ENCODE results near the gene TMEM120B. TPM values are rescaled to one million over a fixed set of nuclear protein-coding genes. Genes with fewer than 3 reads are reported as not detected.

The TMEM120B gene
- total and polyA plus RNA-seq, 2 experiments from 2014 or later: 5.5 to 9.5 TPM

- DNase-seq (ENCODE audit: low spot score): no peak
- Histone ChIP-seq H4K20me1 (ENCODE audit: insufficient read depth, poor library complexity, severe bottlenecking) (no peaks in the 10 kb centered on the region), H3K4me2 (no peak overlapping the region), H2AFZ (no peak overlapping the region), H3K79me2 (peaks cover 11% of the 10 kb centered on the region), H3K9me2 (replicated peaks; ENCODE audit: insufficient read depth) (no peaks in the 10 kb centered on the region), H3K36me3 (replicated peaks; ENCODE audit: insufficient read depth, low read depth) (peaks cover 4% of the 10 kb centered on the region), H3K9me3 (ENCODE audit: low read depth) (no peaks in the 10 kb centered on the region), H3K27me3 (no peaks in the 10 kb centered on the region), H3K27ac (no peak overlapping the region), H3K4me3 (no peak overlapping the region), H3K4me1 (ENCODE audit: insufficient read depth) (no peaks in the 10 kb centered on the region)
- 96% methylated on average over 7 of the region's 7 CpGs for WGBS (ENCODE audit: low lambda C conversion rate, missing lambda C conversion rate)
- TF ChIP-seq EZH2phosphoT487 (IDR thresholded peaks at IDR 0.05; ENCODE audit: low read depth, severe bottlenecking, unreplicated experiment): no peak
- TF ChIP-seq EZH2 (IDR thresholded peaks at IDR 0.05; ENCODE audit: borderline replicate concordance): no peak
- TF ChIP-seq, protein P1, sequence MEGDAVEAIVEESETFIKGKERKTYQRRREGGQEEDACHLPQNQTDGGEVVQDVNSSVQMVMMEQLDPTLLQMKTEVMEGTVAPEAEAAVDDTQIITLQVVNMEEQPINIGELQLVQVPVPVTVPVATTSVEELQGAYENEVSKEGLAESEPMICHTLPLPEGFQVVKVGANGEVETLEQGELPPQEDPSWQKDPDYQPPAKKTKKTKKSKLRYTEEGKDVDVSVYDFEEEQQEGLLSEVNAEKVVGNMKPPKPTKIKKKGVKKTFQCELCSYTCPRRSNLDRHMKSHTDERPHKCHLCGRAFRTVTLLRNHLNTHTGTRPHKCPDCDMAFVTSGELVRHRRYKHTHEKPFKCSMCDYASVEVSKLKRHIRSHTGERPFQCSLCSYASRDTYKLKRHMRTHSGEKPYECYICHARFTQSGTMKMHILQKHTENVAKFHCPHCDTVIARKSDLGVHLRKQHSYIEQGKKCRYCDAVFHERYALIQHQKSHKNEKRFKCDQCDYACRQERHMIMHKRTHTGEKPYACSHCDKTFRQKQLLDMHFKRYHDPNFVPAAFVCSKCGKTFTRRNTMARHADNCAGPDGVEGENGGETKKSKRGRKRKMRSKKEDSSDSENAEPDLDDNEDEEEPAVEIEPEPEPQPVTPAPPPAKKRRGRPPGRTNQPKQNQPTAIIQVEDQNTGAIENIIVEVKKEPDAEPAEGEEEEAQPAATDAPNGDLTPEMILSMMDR (IDR thresholded peaks at IDR 0.05; ENCODE audit: poor library complexity): no peak
Observed at GRCh38 chr12:121820056-121820455, 107.5 kb downstream of the TMEM120B start.

- Histone ChIP-seq H3K9me2 (replicated peaks; ENCODE audit: insufficient read depth) (no peaks in the 10 kb centered on the region), H3K4me1 (ENCODE audit: insufficient read depth) (no peaks in the 10 kb centered on the region), H3K9me3 (ENCODE audit: low read depth) (no peaks in the 10 kb centered on the region), H3K4me3 (no peak overlapping the region), H3K4me2 (no peak overlapping the region), H4K20me1 (ENCODE audit: insufficient read depth, poor library complexity, severe bottlenecking) (no peaks in the 10 kb centered on the region), H3K36me3 (replicated peaks; ENCODE audit: insufficient read depth, low read depth) (peaks cover 4% of the 10 kb centered on the region), H3K27ac (no peak overlapping the region), H3K27me3 (no peaks in the 10 kb centered on the region), H3K79me2 (no peaks in the 10 kb centered on the region), H2AFZ (no peak overlapping the region)
- TF ChIP-seq, protein P1 (IDR thresholded peaks at IDR 0.05; ENCODE audit: poor library complexity): no peak
- no peak for TF ChIP-seq EZH2 (IDR thresholded peaks at IDR 0.05; ENCODE audit: borderline replicate concordance)
- TF ChIP-seq EZH2phosphoT487 (IDR thresholded peaks at IDR 0.05; ENCODE audit: low read depth, severe bottlenecking, unreplicated experiment): no peak
- DNase-seq (ENCODE audit: low spot score): no peak
- WGBS (ENCODE audit: low lambda C conversion rate, missing lambda C conversion rate): 96% methylated on average over 18 of the region's 39 CpGs
Observed at GRCh38 chr12:121822393-121823100, 110.0 kb downstream of the TMEM120B start.

- H3K9me3 ChIP-seq (ENCODE audit: low read depth): no peaks in the 10 kb centered on the region
- H3K4me3 ChIP-seq: no peak overlapping the region
- no peak for TF ChIP-seq EZH2 (IDR thresholded peaks at IDR 0.05; ENCODE audit: borderline replicate concordance)
- TF ChIP-seq EZH2phosphoT487 (IDR thresholded peaks at IDR 0.05; ENCODE audit: low read depth, severe bottlenecking, unreplicated experiment): no peak
- TF ChIP-seq, protein P1 (IDR thresholded peaks at IDR 0.05; ENCODE audit: poor library complexity): peak; percentile 16
- no peaks in the 10 kb centered on the region for H3K27me3 ChIP-seq
- 95% methylated on average over 23 of the region's 36 CpGs for WGBS (ENCODE audit: low lambda C conversion rate, missing lambda C conversion rate)
- H3K27ac ChIP-seq: no peak overlapping the region
- H3K4me2 ChIP-seq: no peak overlapping the region
- no peaks in the 10 kb centered on the region for H3K79me2 ChIP-seq
- H3K36me3 ChIP-seq (replicated peaks; ENCODE audit: insufficient read depth, low read depth): no peaks in the 10 kb centered on the region
- DNase-seq (ENCODE audit: low spot score): no peak
- H3K4me1 ChIP-seq (ENCODE audit: insufficient read depth): no peaks in the 10 kb centered on the region
- no peak overlapping the region for H2AFZ ChIP-seq
- H4K20me1 ChIP-seq (ENCODE audit: insufficient read depth, poor library complexity, severe bottlenecking): no peaks in the 10 kb centered on the region
- no peaks in the 10 kb centered on the region for H3K9me2 ChIP-seq (replicated peaks; ENCODE audit: insufficient read depth)
Observed at GRCh38 chr12:121823101-121823726, 110.7 kb downstream of the TMEM120B start.
